HG02938 (cell line): ENCODE results near the gene DDI2.
"Not testable (repeated sequence)": the region's sequence is repeated elsewhere in the genome, so short reads cannot be mapped to it uniquely, and the experiment has no call there.

ENCODE experiments used
- ATAC-seq: cut with Tn5 transposase; IDR thresholded peaks from one replicate; pipeline ENCODE4 v1.9.1; 2021; ENCODE audit warnings: mild to moderate bottlenecking, moderate library complexity; ENCODE audit not compliant: unreplicated experiment

DDI2 gene

GRCh38 chr1:15633756-15634420 lies 16.6 kb downstream of the DDI2 start:
- ATAC-seq, result no peak

GRCh38 chr1:15636436-15636835 lies 19.2 kb downstream of the DDI2 start:
- ATAC-seq, result no peak

- ATAC-seq, result no peak
Observed at GRCh38 chr1:15637826-15638225, 20.6 kb downstream of the DDI2 start.

- ATAC-seq, result no peak
Observed at GRCh38 chr1:15639262-15639661, 22.0 kb downstream of the DDI2 start.

- ATAC-seq, result no peak
Observed at GRCh38 chr1:15639931-15640330, 22.7 kb downstream of the DDI2 start.

- no peak for ATAC-seq
Observed at GRCh38 chr1:15640667-15641066, 23.4 kb downstream of the DDI2 start.

GRCh38 chr1:15649937-15650336 lies 32.7 kb downstream of the DDI2 start:
- ATAC-seq, result no peak

- no peak for ATAC-seq
Observed at GRCh38 chr1:15650433-15650832, 33.2 kb downstream of the DDI2 start.

GRCh38 chr1:15652130-15652529 lies 34.9 kb downstream of the DDI2 start:
- ATAC-seq, result not testable (repeated sequence)

- ATAC-seq, result no peak
Observed at GRCh38 chr1:15654091-15654690, 36.9 kb downstream of the DDI2 start.

- ATAC-seq, result no peak
Observed at GRCh38 chr1:15656464-15656863, 39.2 kb downstream of the DDI2 start.

GRCh38 chr1:15657021-15657420 lies 39.8 kb downstream of the DDI2 start:
- ATAC-seq, result no peak

- no peak for ATAC-seq
Observed at GRCh38 chr1:15660151-15660550, 42.9 kb downstream of the DDI2 start.

GRCh38 chr1:15662477-15662876 lies 45.2 kb downstream of the DDI2 start:
- ATAC-seq, result no peak

GRCh38 chr1:15663925-15664324 lies 46.7 kb downstream of the DDI2 start:
- ATAC-seq, result no peak

GRCh38 chr1:15667362-15667761 lies 50.1 kb downstream of the DDI2 start:
- no peak for ATAC-seq

- ATAC-seq, result no peak
Observed at GRCh38 chr1:15668089-15668754, 51.0 kb downstream of the DDI2 start.

GRCh38 chr1:15669074-15669473 lies 51.8 kb downstream of the DDI2 start:
- no peak for ATAC-seq

GRCh38 chr1:15669864-15670263 lies 52.6 kb downstream of the DDI2 start:
- ATAC-seq, result no peak

GRCh38 chr1:15671430-15671829 lies 54.2 kb downstream of the DDI2 start:
- no peak for ATAC-seq

GRCh38 chr1:15674386-15675159 lies 57.3 kb downstream of the DDI2 start:
- ATAC-seq, result no peak

GRCh38 chr1:15676010-15676409 lies 58.8 kb downstream of the DDI2 start:
- no peak for ATAC-seq
